Spleen (tissue), 7 donors: ENCODE results near the gene DISP2.

Experiments used
- POLR2A ChIP-seq, 3 donors: fragments of 450-650 bp; IDR thresholded peaks; one replicate each; pipeline ENCODE4 v1.5.1; 2017; ENCODE audit warnings: antibody characterized with exemption in 3 of 3, mild to moderate bottlenecking in 1 of 3
- POLR2AphosphoS5 ChIP-seq, 3 donors: sonication (generic); formaldehyde crosslinking; IDR thresholded peaks; one replicate each; pipeline ENCODE4 v1.5.1; 2017; ENCODE audit warnings: antibody characterized with exemption in 3 of 3
- TF ChIP-seq, protein P1 (sequence below), 11 experiments: fragments of 200-600 bp in 7 of 11; fragments of 450-650 bp in 4 of 11; sonication (generic) in 4 of 11; IDR thresholded peaks in 8 of 11; conservative IDR thresholded peaks in 3 of 11; 1 replicate in 7 of 11; 2 replicates in 4 of 11; pipeline versions ENCODE4 v1.4.0 to v1.8.0; 2016 to 2021; ENCODE audit warnings: antibody characterized with exemption in 11 of 11, inconsistent platforms in 4 of 11, mild to moderate bottlenecking in 1 of 11
- donor health status: DM: no; HTN: no; CAD: no; lungs with moderate emphysema.
- donor health status: DM: no; HTN: no; CAD: no.
- donor health status: DM: no; HTN: no; CAD: no.

DNA sequence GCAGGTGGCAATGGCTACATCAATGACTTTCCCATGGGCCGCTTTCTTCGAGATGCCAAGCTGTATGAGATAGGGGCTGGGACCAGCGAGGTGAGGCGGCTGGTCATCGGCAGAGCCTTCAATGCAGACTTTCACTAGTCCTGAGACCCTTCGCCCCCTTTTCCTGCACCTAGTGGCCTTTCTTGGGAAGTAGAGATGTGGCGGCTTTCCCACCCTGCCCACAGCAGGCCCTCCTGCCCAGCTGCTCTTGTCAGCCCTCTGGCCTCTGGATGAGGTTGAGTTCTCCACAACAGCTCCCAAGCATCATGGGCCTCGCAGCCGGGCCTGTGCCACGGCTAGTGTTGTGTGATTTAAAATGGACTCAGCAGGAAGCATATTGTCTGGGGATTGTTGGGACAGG lies 60.1 kb downstream of the DISP2 start:
- TF ChIP-seq POLR2A (IDR thresholded peaks at IDR 0.05) (no peak), POLR2AphosphoS5 (IDR thresholded peaks at IDR 0.05) (peak in 1 of 3 donors; percentile 20)
- TF ChIP-seq, protein P1, sequence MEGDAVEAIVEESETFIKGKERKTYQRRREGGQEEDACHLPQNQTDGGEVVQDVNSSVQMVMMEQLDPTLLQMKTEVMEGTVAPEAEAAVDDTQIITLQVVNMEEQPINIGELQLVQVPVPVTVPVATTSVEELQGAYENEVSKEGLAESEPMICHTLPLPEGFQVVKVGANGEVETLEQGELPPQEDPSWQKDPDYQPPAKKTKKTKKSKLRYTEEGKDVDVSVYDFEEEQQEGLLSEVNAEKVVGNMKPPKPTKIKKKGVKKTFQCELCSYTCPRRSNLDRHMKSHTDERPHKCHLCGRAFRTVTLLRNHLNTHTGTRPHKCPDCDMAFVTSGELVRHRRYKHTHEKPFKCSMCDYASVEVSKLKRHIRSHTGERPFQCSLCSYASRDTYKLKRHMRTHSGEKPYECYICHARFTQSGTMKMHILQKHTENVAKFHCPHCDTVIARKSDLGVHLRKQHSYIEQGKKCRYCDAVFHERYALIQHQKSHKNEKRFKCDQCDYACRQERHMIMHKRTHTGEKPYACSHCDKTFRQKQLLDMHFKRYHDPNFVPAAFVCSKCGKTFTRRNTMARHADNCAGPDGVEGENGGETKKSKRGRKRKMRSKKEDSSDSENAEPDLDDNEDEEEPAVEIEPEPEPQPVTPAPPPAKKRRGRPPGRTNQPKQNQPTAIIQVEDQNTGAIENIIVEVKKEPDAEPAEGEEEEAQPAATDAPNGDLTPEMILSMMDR (IDR thresholded peaks at IDR 0.05 in 8 of 11, conservative IDR thresholded peaks at IDR 0.05 in 3 of 11), result no peak
